Measurements from ENCODE around the gene FAM153A.
"Not testable (repeated sequence)": the region's sequence is repeated elsewhere in the genome, so short reads cannot be mapped to it uniquely, and the experiment has no call there.

FAM153A gene

GRCh38 chr5:177782792-177783633 is at the start of gene FAM153A:
Gene FAM153A (minus strand): TSS chr5:177782899.
- not testable (repeated sequence) for DNase-seq

DNA sequence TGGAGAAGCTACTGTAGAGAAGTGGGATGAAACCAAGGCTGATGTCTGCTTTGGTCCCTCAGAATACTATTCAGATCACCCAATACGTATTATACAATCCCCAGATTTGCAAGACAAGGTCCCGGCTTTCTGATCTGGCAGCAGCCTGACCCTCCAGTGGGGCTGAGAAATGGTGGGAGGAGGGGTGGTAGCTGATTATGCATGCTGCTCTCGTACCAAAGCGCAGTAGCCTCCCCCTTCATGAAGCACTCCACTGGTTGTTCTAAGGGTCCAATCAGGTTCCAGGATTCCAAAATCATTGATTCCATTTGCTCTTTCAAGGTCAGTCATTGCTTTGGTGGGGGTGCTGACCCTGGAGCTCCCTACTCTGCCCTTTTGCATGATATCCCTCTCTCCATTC is 49.6 kb upstream of the FAM153A start:
- not testable (repeated sequence) for DNase-seq

DNA sequence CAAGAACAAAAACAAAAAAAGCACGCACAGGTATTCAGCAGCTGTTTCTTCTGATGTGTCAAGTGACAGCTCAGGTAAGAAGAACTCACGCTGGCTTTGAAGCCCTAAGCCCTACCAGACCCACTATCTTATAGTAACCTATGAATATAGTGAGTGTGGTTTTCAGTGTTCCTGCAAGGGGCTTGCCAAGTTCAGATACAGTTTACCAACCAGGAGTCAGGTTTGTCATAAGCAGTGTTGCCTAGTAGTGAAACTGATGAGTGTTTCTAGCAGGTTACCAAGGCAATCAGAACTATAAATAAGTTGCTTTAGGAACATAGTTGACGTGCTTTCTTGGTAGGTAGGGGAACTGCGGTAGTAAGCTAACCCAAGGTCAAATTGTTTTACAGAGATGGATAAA is 43.4 kb upstream of the FAM153A start:
- DNase-seq = not testable (repeated sequence)

DNA sequence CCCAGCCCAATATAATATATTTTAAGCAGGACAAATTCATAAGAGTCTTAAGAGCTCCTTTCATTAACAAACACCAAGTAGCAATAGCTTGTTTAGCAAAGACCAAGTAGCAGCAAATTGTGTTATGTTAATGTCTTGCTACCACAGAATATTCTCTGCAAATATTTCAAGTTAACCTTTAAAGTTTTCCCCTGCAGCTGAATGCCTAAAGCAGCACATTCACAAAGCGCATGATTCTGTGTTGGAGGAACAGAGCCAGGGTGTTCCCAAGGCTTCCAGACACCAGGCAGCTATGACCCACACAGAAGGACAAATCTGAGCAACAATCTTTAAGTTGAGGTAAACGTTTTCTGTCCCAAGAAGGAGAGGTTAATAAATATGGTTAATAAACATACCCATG is 42.1 kb upstream of the FAM153A start:
- not testable (repeated sequence) for DNase-seq

DNA sequence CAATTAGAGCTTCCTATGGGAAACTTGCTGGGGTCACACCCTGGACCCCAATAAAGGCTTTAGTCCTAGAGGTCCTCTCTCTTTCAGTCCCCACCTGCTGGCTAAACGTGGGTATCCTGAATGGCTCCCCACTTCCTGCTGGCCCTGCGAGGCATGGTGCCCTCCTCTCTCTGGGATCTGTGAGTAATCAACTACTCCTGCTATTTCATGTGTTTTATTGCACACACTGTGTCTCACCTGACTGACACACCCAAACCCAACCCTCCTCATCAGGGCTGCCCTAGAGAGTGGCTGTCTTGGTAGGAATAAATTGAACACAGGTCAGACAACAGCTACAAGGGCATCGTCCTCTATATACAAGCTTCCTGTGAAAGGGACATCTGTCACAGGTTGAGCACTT is 39.8 kb upstream of the FAM153A start:
- DNase-seq = not testable (repeated sequence)

DNA sequence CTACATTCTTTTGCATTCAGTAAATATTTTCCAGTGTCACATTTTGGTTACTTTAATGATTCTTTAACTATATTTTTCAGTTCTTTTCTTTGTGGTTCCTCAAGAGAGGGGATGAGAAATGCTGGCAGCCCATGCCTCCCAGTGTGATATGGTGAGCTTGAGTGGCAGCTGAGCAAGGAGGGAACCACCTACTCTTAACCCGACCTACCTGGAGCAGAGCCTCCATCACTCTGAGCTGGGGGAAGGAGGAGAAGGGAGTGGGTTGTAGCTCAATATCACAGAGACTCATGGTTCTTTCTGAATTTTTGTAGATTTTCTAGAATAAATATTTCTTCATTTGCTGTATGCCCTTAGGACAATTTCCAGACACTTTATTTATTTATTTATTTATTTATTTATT is 37.0 kb upstream of the FAM153A start:
- not testable (repeated sequence) for DNase-seq

DNA sequence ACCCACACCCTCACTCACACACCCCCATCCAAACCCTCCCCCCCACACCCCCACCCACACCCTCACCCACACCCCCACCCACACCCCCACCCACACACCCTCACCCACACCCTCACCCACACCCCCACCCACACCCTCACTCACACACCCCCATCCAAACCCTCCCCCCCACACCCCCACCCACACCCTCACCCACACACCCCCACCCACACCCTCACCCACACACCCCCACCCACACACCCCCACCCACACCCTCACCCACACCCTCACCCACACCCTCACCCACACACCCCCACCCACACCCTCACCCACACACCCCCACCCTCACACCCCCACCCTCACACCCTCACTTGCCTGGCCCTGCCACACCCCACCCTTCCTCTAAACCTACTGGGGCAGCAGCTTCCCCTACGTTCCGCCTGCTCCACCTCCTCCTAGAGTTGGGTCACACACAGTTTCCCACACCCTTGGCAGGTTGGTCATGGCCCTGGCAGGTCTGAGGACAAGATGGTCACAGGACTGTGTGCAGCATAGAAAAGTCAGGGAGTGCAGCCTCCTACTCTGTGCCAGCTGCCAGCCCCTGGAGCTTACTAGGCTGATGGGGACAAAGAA is 30.2 kb upstream of the FAM153A start:
- DNase-seq = not testable (repeated sequence)

DNA sequence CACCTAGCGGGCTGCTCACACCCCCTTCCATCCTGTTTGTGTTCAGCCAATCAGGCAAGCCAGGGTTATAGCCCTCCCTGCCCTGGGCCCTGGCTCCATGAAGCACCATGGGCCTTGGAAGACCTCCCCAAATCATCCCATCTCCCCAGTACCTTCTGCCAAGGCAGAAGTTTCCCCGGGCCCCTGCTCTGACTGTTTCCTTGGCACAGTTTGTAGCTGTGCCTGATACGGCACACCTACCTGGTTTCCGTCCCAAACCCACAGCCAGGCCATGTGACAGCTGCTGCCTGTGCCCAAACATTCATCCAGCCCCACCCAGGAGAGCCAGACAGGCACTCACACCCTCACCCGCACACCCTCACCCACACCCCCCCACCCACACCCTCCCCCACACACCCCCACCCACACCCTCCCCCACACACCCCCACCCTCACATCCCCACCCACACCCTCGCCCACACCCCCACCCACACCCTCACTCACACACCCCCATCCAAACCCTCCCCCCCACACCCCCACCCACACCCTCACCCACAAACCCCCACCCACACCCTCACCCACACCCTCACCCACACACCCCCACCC is 29.6 kb upstream of the FAM153A start:
- not testable (repeated sequence) for DNase-seq

GRCh38 chr5:177809209-177809913 is 26.7 kb upstream of the FAM153A start:
- not testable (repeated sequence) for DNase-seq

DNA sequence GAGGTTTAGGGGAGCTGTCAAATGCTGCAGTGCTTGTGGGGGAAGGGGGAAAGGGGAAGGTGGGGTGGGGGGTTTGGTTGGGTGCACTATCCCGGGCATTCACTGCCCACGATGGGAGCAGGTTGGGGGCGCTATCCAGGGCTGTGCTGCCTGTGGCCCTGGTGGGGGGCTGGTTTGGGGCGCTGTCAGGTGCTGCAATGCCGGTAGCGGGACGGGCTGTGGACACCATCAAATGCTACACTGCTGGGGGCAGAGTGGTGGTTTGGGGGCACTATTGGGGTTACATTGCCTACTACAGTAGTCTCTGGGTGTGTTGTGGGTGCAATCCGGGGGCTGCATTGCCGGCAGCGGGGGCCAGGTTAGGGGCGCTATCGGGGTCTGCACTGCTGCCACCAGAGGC is 25.7 kb upstream of the FAM153A start:
- not testable (repeated sequence) for DNase-seq

DNA sequence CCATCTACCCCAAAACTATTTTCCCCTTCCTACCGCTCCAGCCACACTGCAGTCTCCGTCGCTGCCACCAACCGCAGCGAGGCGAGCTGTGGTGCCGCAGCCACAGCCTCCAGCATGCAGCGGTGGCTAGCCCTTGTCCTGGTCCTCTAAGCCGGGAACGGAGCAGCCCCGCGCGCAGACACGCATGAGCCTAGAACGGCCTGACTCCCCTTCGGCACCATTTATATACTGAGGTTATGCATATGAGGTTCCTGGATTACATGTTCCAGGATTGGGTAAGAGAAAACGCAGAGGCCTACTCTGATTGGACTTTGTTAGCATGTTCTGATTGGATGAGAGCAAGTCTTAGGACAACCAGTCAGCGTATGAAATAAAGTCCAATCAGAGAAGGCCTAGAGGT is 24.6 kb upstream of the FAM153A start:
- not testable (repeated sequence) for DNase-seq

- DNase-seq = not testable (repeated sequence)
Observed at GRCh38 chr5:177801427-177801826, 18.7 kb upstream of the FAM153A start.

DNA sequence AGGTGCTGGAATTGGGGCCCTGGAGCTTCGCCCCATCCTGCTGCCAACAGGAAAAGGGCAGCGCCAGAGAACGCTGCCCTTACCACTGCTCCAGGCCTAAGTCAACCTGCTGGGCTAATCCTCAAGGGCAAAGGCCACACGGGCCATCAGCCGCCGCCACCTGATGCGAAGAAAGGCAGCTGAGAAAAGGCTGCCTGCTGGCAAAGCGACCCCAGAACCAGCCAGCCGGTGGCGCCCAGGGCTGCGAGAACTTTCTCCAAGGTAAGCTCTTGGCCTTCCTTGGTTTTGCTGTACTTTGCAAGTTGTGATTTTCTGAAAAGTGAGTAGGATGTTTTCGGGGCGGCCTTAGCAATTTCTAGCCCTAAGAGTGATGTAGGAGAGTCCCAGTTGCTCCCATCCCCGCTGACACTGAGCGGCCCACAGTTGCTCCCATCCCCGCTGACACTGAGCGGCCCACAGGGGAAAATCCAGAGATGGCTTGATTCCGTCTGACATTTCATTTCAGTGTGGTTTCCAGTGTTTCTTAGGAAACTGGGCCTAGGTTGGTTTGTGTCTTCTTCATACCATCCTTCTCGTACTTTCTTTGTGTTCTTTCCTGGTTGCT is 15.6 kb upstream of the FAM153A start:
- not testable (repeated sequence) for DNase-seq

DNA sequence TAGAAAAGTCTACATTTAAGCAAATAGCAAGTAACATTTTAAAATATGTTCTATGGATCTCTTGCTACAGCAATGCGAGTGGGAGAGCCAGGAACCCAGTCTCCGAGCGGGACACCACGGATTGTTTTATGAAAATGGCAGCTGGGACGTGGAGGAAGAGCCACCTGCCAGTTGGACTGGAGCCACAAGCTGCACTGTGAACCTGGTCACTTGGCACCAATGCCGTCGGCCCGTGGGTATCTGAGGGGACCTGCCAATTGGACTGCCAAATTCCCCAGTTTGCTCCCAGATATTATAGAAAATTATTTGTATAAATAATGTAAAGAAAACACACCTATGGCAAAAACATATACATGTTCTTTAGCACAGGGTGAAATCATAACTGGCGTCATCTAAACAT is 10.6 kb upstream of the FAM153A start:
- not testable (repeated sequence) for DNase-seq

- not testable (repeated sequence) for DNase-seq
Observed at GRCh38 chr5:177791649-177792048, 8.9 kb upstream of the FAM153A start.

- not testable (repeated sequence) for DNase-seq
Observed at GRCh38 chr5:177782169-177782568, 530 bp downstream of the FAM153A start.

GRCh38 chr5:177771206-177771605 is 11.5 kb downstream of the FAM153A start:
- not testable (repeated sequence) for DNase-seq

- DNase-seq = not testable (repeated sequence)
Observed at GRCh38 chr5:177770646-177771045, 12.1 kb downstream of the FAM153A start.

GRCh38 chr5:177763737-177764508 is 18.8 kb downstream of the FAM153A start:
- not testable (repeated sequence) for DNase-seq

DNA sequence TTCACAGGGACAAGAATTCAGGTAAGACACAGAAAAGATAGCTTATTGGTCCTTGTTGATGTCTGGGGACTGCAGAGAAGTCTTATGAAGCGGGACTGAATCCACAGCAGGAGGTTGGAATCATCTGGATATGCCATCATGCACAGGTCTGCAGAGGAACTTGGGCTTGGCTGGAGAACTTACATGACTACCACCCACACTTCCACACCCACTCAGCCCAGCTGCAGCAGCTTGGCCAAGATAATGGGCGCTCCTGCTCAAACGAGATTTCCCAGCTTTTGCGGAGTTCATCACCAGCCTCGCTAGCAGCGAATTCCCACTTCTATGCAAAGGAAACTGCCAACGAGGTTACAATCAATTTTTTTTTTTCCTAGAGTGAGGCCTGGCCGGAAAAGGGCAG is 21.7 kb downstream of the FAM153A start:
- DNase-seq = not testable (repeated sequence)

DNA sequence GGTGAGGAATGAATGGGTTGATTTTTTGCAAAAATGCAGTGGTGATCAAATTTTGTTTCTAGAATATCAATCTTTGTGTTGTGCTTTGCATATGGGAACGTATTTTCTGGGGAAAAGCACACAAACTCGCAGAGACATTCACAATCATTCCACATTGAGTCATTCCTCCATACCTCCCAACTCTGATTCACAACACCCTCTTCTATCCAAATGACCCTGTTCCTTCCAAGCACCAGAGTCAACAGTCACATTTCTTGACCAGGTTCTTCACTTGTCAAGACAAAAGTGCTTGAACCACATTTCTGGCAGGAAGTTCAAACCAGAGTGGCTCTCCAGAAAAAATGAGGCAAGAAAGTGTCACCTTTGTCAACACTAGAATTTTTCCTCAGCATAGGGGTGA is 35.3 kb downstream of the FAM153A start:
- not testable (repeated sequence) for DNase-seq

DNA sequence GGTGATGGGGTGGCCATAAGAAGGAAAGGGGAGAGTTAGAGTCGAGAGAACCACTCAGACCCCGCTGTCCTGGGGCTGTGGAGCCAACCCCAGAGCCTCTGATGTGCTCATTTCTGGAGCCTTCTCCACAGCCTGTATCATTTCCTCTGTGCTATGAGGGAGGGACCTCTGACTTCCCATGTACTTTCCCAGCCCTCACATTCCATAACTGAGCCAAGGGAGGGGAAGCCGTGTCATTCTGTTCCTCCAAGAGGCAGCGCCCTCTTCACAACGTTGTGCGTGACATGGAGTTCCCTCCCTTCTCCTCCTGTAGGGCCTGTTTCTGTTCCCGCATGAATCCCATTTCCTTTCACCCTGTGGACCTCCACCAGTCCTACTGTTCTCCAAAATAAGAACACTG is 57.8 kb downstream of the FAM153A start:
- DNase-seq = not testable (repeated sequence)
